GM21423 (cell line): Measurements from ENCODE around the gene CDH4.

Source experiments
- ATAC-seq: cut with Tn5 transposase; IDR thresholded peaks from one replicate; pipeline ENCODE4 v1.9.1; 2021; ENCODE audit warnings: mild to moderate bottlenecking, moderate library complexity; ENCODE audit not compliant: unreplicated experiment

The CDH4 gene

GRCh38 chr20:61786230-61786629 lies 534.2 kb downstream of the CDH4 start:
- ATAC-seq, result no peak

- no peak for ATAC-seq
Measured at GRCh38 chr20:61788343-61788742, 536.3 kb downstream of the CDH4 start.

GRCh38 chr20:61789329-61789728 lies 537.3 kb downstream of the CDH4 start:
- no peak for ATAC-seq

GRCh38 chr20:61790116-61790827 lies 538.2 kb downstream of the CDH4 start:
- ATAC-seq, result no peak

DNA sequence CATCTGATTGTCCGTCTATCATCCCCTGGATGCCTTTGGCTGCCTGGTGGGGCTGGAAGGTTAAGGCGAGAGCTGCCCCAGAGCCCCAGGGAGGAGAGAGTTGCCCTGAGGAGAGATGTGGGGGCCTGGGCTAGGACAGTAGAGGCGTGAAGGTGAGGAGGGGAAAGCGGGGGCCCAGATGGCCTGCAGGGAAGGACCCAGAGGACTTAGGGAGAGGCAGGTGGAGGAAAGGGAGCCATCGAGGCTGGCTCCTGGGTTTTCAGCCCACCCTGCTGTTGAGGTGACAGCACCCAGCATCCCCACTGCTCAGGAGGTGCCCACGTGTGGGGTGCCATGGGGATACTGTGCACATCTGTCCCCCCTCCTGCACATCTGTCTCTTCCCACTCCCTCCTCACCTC lies 539.9 kb downstream of the CDH4 start:
- ATAC-seq, result no peak

DNA sequence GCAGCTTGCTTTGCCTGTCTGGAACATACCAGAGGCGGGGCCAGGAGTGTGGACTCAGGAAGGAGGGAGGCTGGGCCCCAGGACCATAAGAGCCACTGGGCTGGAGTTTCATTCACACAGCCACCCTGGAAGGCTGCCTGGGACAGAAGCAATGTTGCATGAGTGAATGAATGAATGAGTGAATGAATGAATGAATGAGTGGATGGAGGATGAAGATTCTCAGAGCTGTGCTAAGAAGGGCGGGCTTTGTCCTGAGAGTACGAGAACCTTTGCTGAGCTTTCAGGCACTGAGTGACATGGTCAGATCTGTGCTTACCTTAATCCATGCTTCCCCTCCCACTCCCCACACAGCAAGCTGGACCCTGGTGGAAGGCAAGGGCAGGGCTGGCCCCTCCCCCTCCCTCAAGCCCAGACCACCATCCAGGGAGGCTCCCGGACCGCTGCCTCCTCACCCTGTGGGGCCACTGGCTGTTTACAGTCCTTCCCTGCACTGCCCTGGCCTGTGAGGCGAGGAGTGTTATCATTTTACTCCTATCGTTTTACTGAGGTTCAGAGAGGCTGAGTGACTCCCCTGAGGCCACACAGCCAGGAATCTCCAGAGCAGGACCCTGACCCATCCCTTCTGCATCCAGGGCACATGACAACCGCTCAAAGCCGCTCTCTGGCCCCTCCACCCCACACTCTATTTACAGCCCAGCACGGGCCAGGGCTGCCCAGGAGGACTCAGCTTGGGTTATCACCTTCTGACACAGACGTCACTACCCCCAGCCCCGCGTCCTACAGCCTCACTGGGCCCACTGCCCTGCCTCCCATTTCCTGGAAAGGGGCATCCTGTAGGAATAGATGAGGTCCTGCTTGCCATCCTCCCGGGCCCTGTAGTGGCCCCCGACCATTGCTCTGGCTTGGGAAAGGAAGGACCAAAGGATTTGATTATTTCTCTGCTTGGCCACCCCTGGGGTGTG lies 543.9 kb downstream of the CDH4 start:
- ATAC-seq, result no peak

GRCh38 chr20:61796738-61797137 lies 544.7 kb downstream of the CDH4 start:
- ATAC-seq, result no peak

GRCh38 chr20:61797200-61797599 lies 545.1 kb downstream of the CDH4 start:
- no peak for ATAC-seq

DNA sequence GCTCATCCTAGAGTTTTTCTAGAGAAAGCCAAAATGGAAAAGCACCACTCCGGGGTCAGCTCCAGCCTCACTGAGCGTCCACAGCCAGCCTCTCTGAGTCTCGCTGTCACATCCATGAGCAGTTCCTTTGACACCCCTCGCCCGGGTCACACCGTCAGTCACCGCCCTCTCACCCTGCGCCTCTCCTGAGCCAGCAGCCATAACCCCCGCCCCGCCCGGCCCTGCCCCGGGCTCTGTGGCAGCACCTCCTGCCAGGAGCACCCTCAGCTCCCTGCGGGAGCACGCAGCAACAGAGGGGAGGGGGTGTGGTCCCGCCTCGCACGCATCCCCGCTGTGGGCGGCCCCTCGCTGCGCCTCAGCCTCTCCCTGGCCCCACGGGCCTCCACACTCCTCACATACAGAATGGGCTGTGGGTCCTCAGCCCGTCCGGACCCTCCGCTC lies 545.9 kb downstream of the CDH4 start:
- no peak for ATAC-seq

DNA sequence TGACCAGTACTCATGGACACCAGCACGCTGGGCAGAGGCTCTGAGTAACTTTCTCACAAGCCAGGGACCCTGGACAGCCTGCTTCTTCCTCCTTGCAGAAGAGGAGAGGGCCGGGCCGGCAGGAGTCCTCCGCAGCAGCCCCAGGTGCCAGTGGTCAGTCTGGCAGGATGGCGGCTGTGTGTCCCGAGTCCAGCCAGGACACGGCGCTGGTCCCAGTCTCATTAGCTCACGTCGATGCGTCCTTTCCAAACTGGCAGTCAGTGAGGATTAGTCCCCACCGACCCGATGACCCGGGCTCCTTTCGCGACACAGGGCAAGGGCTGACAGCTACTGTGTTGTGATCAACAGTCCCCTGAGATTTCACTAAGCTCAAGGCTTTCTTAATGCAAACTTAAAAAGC lies 546.6 kb downstream of the CDH4 start:
- ATAC-seq, result no peak

DNA sequence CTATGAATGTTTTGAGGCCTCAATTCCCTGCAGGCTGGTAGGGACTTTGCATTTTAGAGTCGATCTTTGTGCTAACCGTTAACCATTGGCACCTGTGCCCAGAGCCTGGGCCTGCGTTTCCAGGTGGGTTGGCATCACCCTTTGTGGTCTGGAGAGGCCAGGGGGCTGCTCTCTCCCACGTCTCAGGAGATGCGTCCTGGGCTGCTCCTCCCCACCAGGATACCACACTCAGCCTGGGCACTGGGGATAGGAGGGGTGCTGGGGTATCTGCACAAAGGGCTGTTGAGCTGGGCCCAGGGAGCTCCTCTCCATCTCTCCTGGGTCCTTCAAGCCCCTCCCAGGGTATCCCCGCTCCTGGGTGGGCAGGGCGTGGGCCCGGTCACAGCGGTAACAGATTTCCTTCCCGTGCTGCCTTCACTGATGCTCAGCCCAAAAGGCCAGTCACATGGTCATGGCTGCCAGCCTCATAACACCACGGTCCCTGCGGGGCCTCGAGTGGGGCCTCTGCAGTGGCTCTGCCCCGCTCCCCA lies 547.4 kb downstream of the CDH4 start:
- ATAC-seq, result no peak

- no peak for ATAC-seq
Measured at GRCh38 chr20:61799928-61800327, 547.9 kb downstream of the CDH4 start.

GRCh38 chr20:61800359-61801064 lies 548.5 kb downstream of the CDH4 start:
- ATAC-seq, result no peak

GRCh38 chr20:61801065-61801360 lies 549.0 kb downstream of the CDH4 start:
- no peak for ATAC-seq

DNA sequence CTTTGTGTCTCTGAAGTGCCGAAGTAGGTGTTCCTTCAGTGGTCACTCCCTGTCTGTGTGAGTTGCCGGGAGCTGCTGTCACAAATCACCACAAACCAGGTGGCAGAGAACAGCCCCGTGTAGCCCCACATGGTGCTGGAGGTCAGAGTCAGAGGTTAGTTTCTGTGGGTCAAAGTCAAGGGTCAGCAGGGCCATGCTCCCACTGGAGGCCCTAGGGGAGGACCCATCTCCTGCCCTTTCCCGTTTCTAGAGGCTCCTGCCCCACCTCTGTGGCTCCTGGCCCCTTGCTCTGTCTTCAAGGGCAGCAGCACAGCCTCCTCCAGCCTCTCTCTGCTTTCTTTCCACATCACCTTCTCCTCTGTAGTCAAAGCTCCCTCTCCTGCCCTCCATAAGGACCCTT lies 549.4 kb downstream of the CDH4 start:
- no peak for ATAC-seq

DNA sequence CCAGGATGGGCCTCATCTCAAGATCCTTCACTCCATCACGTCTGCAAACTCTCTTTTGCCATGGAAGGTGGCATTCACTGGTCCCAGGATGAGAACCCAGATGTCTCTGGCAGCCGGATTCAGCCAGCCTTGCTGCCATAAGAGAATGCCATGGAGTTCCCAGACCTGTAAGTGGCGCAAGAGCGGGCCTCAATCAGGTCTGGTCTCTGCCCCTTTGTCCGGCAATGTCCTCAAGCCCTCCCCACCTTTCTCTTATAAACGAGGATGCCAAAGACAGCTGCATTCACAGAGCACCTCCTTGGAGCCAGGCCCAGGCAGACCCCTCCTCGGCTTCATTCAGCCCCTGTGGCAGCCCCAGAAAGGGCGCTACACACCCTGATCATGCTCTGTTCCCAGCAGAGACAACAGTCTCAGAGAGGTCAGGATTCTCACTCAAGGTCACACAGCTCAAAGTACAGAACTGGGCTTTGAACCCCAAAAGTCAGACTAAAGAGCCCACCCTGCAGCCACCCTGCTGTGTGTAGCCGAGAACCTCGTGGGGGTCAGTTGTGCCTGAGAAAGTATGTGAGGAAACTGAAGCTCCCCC lies 549.9 kb downstream of the CDH4 start:
- ATAC-seq, result no peak

DNA sequence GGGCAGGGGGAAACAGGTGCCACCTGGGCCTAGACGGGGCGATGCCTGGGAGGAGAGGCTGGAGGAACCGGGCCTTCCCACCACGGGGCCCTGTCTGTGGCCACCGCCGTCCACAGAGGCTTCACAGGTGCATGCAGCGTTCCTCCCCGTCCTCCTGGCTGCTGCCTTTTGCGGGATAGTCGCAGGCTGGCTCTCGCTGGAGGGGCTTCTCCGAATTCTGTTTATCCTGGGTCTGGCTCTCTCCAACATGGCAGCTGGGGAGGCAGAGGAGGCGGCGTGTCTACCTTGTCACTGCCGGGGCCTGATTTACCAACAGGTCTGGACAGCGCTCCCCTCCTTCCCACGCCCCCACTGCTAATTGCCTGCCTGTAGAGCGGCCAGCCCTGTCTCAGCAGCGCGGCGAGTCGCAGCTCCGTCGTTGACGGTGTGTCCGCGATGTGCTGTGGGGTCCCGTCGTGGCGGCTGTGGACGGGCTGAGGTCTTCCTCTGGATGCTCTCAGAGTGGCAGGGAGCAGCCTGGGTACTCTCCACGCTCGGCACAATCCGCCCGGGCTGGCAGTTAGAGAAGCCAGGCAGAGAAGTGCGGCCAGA lies 550.8 kb downstream of the CDH4 start:
- ATAC-seq, result no peak

GRCh38 chr20:61803416-61803914 lies 551.4 kb downstream of the CDH4 start:
- ATAC-seq, result no peak

DNA sequence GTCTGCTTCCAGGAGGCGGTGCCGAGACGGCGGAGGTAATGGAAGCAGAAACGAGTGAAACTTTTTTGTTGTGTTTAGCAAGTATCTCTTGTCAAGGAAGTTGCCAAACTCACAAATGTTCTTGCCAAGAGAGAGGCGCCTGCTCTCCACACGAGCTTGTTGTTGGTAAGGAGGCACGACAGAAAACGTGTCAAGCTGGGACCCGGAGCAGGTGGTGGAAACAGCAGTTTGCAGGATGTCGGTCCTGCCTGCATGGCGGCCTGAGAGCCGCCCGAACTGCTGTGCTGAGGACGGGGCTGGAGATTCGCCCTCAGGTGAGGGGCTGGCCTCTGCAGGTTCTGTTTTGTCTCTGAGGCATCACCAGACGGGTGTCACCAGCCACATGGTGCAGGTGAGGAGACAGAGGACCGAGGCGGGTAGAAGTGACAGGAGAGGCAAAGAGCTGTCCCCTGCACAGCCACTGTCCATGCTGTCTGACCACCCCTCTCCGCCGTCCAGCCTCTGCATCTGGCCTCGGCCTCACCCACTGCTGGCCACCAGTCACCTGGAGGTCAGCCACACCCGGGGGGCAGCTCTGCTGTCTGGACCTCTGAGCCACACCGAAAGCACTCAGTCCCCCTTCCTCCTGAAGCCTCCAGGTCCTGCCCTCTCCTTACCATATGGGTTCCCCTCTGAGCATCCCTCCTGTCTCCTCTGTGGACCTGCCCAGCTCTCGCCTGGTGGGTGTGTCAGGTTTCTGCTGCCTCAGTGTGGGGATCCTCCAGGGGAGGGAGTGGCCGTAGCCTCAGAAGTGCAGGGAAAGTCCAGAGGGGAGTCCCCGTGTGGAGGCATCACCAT lies 552.1 kb downstream of the CDH4 start:
- no peak for ATAC-seq
